Activated CD8-positive, alpha-beta memory T cell treated with anti-CD3 and anti-CD28 coated beads, Interleukin-2, amount 10 ng/mL, durations not matched to agents 7 days and 5 days (primary cell): ENCODE measurements around the gene MRPL30. TPM values are rescaled to one million over a fixed set of nuclear protein-coding genes. Genes with fewer than 3 reads are reported as not detected.
A peak's percentile ranks its signal among the peaks of the same experiment; 100 is the strongest.
"Not testable (repeated sequence)": the region's sequence is repeated elsewhere in the genome, so short reads cannot be mapped to it uniquely, and the experiment has no call there.

ENCODE experiments used
- ATAC-seq: fragments of 150-1000 bp; cut with Tn5 transposase; one replicate; pipeline ENCODE4 v1.10.0; 2021; ENCODE audit warnings: moderate library complexity
- CTCF ChIA-PET: fragments of 350-600 bp; sonication (Branson Sonifier 250); formaldehyde crosslinking; loops from one replicate; lab custom pipeline; 2021; ENCODE audit warnings: antibody characterized with exemption; lab: Charles Lee
- DNase-seq: peaks from one replicate; pipeline ENCODE4 v3.0.0-alpha.2; 2020
- H3K27ac Mint-ChIP-seq: one replicate; pipeline ENCODE4 v1.8.0; 2021; ENCODE audit warnings: mild to moderate bottlenecking, mixed read lengths
- H3K27me3 Mint-ChIP-seq: one replicate; pipeline ENCODE4 v1.8.0; 2021; ENCODE audit warnings: mixed read lengths
- H3K36me3 Mint-ChIP-seq: one replicate; pipeline ENCODE4 v1.8.0; 2021; ENCODE audit warnings: mild to moderate bottlenecking, mixed read lengths
- H3K4me1 Mint-ChIP-seq: one replicate; pipeline ENCODE4 v1.8.0; 2021; ENCODE audit warnings: mixed read lengths
- H3K4me3 Mint-ChIP-seq: one replicate; pipeline ENCODE4 v1.8.0; 2021; ENCODE audit warnings: mild to moderate bottlenecking, moderate library complexity, mixed read lengths
- H3K9me3 Mint-ChIP-seq: one replicate; pipeline ENCODE4 v1.8.0; 2022; ENCODE audit warnings: low read depth, mixed read lengths
- total RNA-seq, 2 experiments: library from RNA; stranded (reverse); gene quantifications; one replicate each; pipeline ENCODE4 v1.2.3, GENCODE V29; 2021

The MRPL30 gene
- total RNA-seq, 2 experiments from 2014 or later = 24.4 to 26.2 TPM

- CTCF ChIA-PET = interaction anchor here (1.5 kb wide), 1 partner anchor 14 kb away, joined by 5 read pairs; no protein-coding TSS in a partner anchor
- ATAC-seq = no peak
Measured at GRCh38 chr2:99198103-99198841, 17.3 kb downstream of the MRPL30 start.

GRCh38 chr2:99200076-99200800 is 19.3 kb downstream of the MRPL30 start:
- Mint-ChIP-seq H3K9me3 (peaks cover 2% of the 10 kb centered on the region), H3K4me1 (no peaks in the 10 kb centered on the region), H3K27ac (no peak overlapping the region), H3K4me3 (no peak overlapping the region), H3K27me3 (no peaks in the 10 kb centered on the region), H3K36me3 (peaks cover 24% of the 10 kb centered on the region)
- CTCF ChIA-PET = no interaction called here
- DNase-seq = no peak
- no peak for ATAC-seq

More at GRCh38 chr2:99198103-99198841, 17.3 kb downstream of the MRPL30 start:
- no peak overlapping the region for H3K27ac Mint-ChIP-seq
- H3K4me3 Mint-ChIP-seq = no peak overlapping the region
- H3K36me3 Mint-ChIP-seq = peaks cover 25% of the 10 kb centered on the region
- no peaks in the 10 kb centered on the region for H3K9me3 Mint-ChIP-seq
- H3K27me3 Mint-ChIP-seq = no peaks in the 10 kb centered on the region
- no peaks in the 10 kb centered on the region for H3K4me1 Mint-ChIP-seq
- no peak for DNase-seq

- peaks cover 22% of the 10 kb centered on the region for H3K36me3 Mint-ChIP-seq
- H3K9me3 Mint-ChIP-seq = peaks cover 2% of the 10 kb centered on the region
- DNase-seq (no peak), ATAC-seq (no peak)
- H3K4me3 Mint-ChIP-seq = no peak overlapping the region
- H3K27ac Mint-ChIP-seq = no peak overlapping the region
- no peaks in the 10 kb centered on the region for H3K4me1 Mint-ChIP-seq
- CTCF ChIA-PET = interaction anchor here (1.6 kb wide), 1 partner anchor 9 kb away, joined by 3 read pairs; no protein-coding TSS in a partner anchor
- H3K27me3 Mint-ChIP-seq = no peaks in the 10 kb centered on the region
Measured at GRCh38 chr2:99201959-99202678, 21.1 kb downstream of the MRPL30 start.

- Mint-ChIP-seq H3K9me3 (peaks cover 5% of the 10 kb centered on the region), H3K4me3 (no peak overlapping the region), H3K27me3 (no peaks in the 10 kb centered on the region), H3K27ac (no peak overlapping the region), H3K4me1 (peaks cover 6% of the 10 kb centered on the region), H3K36me3 (peaks cover 39% of the 10 kb centered on the region)
- CTCF ChIA-PET = no interaction called here
- DNase-seq = no peak
- no peak for ATAC-seq
Measured at GRCh38 chr2:99205491-99205890, 24.5 kb downstream of the MRPL30 start.

GRCh38 chr2:99216096-99216495 is 35.1 kb downstream of the MRPL30 start:
- H3K27me3 Mint-ChIP-seq = no peaks in the 10 kb centered on the region
- ATAC-seq (no peak), DNase-seq (no peak)
- peaks cover 6% of the 10 kb centered on the region for H3K36me3 Mint-ChIP-seq
- peaks cover 2% of the 10 kb centered on the region for H3K9me3 Mint-ChIP-seq
- no peak overlapping the region for H3K27ac Mint-ChIP-seq
- H3K4me1 Mint-ChIP-seq = peaks cover 4% of the 10 kb centered on the region
- CTCF ChIA-PET = no interaction called here
- H3K4me3 Mint-ChIP-seq = no peak overlapping the region

GRCh38 chr2:99217929-99218501 is 37.0 kb downstream of the MRPL30 start:
- no peak overlapping the region for H3K27ac Mint-ChIP-seq
- H3K4me3 Mint-ChIP-seq = no peak overlapping the region
- no peak for DNase-seq
- CTCF ChIA-PET = no interaction called here
- peaks cover 2% of the 10 kb centered on the region for H3K9me3 Mint-ChIP-seq
- ATAC-seq = peak; percentile 16
- H3K4me1 Mint-ChIP-seq = peaks cover 4% of the 10 kb centered on the region
- H3K36me3 Mint-ChIP-seq = peaks cover 8% of the 10 kb centered on the region
- H3K27me3 Mint-ChIP-seq = no peaks in the 10 kb centered on the region

GRCh38 chr2:99233177-99233576 is 52.2 kb downstream of the MRPL30 start:
- DNase-seq, H3K27ac Mint-ChIP-seq, H3K4me3 Mint-ChIP-seq, H3K36me3 Mint-ChIP-seq, H3K27me3 Mint-ChIP-seq, CTCF ChIA-PET, H3K4me1 Mint-ChIP-seq, ATAC-seq, H3K9me3 Mint-ChIP-seq: not testable (repeated sequence)

- no peak overlapping the region for H3K27ac Mint-ChIP-seq
- no peaks in the 10 kb centered on the region for H3K9me3 Mint-ChIP-seq
- CTCF ChIA-PET = no interaction called here
- H3K4me1 Mint-ChIP-seq = no peaks in the 10 kb centered on the region
- H3K27me3 Mint-ChIP-seq = no peaks in the 10 kb centered on the region
- H3K36me3 Mint-ChIP-seq = no peaks in the 10 kb centered on the region
- H3K4me3 Mint-ChIP-seq = no peak overlapping the region
- ATAC-seq (no peak), DNase-seq (no peak)
Measured at GRCh38 chr2:99238599-99238998, 57.6 kb downstream of the MRPL30 start.

GRCh38 chr2:99240431-99240830 is 59.4 kb downstream of the MRPL30 start:
- Mint-ChIP-seq H3K36me3 (no peaks in the 10 kb centered on the region), H3K4me1 (no peaks in the 10 kb centered on the region), H3K9me3 (no peaks in the 10 kb centered on the region), H3K27ac (no peak overlapping the region), H3K4me3 (no peak overlapping the region), H3K27me3 (no peaks in the 10 kb centered on the region)
- DNase-seq (no peak), ATAC-seq (no peak)
- CTCF ChIA-PET = no interaction called here

- H3K4me3 Mint-ChIP-seq = no peak overlapping the region
- DNase-seq = no peak
- CTCF ChIA-PET = no interaction called here
- no peak for ATAC-seq
- H3K27me3 Mint-ChIP-seq = no peaks in the 10 kb centered on the region
- no peaks in the 10 kb centered on the region for H3K4me1 Mint-ChIP-seq
- H3K36me3 Mint-ChIP-seq = no peaks in the 10 kb centered on the region
- H3K27ac Mint-ChIP-seq = no peak overlapping the region
- no peaks in the 10 kb centered on the region for H3K9me3 Mint-ChIP-seq
Measured at GRCh38 chr2:99242151-99242550, 61.2 kb downstream of the MRPL30 start.

Other genes with a start within 250 kb of the MRPL30 start
- under 1 TPM; 0.18 to 0.35 TPM for gene CRACDL, start 245.0 kb upstream of the MRPL30 start, total RNA-seq
- gene C2orf15, start 39.5 kb upstream of the MRPL30 start, total RNA-seq = under 1 TPM; 0.47 to 0.58 TPM
- 1 to 10 TPM; 5.0 to 7.2 TPM for gene TSGA10, start 26.2 kb upstream of the MRPL30 start, total RNA-seq
- 1 to 10 TPM; 5.3 to 7.2 TPM for gene LIPT1, start 26.2 kb upstream of the MRPL30 start, total RNA-seq
- 10 to 100 TPM; 57.4 to 63.1 TPM for gene MITD1, start 126 bp upstream of the MRPL30 start, total RNA-seq
- gene LYG2, start 74.5 kb downstream of the MRPL30 start, total RNA-seq = not detected
- gene LYG1, start 120.0 kb downstream of the MRPL30 start, total RNA-seq = 1 to 10 TPM in 1 of 2 experiments, under 1 TPM in 1; 0.98 to 1.8 TPM
- gene TXNDC9, start 155.1 kb downstream of the MRPL30 start, total RNA-seq = 10 to 100 TPM; 29.0 to 34.1 TPM
- gene EIF5B, start 156.2 kb downstream of the MRPL30 start, total RNA-seq = 10 to 100 TPM; 45.0 to 62.1 TPM